ENCODE results near the gene SLF2. TPM values are rescaled to one million over a fixed set of nuclear protein-coding genes. Genes with fewer than 3 reads are reported as not detected.

Gene SLF2, protein sequence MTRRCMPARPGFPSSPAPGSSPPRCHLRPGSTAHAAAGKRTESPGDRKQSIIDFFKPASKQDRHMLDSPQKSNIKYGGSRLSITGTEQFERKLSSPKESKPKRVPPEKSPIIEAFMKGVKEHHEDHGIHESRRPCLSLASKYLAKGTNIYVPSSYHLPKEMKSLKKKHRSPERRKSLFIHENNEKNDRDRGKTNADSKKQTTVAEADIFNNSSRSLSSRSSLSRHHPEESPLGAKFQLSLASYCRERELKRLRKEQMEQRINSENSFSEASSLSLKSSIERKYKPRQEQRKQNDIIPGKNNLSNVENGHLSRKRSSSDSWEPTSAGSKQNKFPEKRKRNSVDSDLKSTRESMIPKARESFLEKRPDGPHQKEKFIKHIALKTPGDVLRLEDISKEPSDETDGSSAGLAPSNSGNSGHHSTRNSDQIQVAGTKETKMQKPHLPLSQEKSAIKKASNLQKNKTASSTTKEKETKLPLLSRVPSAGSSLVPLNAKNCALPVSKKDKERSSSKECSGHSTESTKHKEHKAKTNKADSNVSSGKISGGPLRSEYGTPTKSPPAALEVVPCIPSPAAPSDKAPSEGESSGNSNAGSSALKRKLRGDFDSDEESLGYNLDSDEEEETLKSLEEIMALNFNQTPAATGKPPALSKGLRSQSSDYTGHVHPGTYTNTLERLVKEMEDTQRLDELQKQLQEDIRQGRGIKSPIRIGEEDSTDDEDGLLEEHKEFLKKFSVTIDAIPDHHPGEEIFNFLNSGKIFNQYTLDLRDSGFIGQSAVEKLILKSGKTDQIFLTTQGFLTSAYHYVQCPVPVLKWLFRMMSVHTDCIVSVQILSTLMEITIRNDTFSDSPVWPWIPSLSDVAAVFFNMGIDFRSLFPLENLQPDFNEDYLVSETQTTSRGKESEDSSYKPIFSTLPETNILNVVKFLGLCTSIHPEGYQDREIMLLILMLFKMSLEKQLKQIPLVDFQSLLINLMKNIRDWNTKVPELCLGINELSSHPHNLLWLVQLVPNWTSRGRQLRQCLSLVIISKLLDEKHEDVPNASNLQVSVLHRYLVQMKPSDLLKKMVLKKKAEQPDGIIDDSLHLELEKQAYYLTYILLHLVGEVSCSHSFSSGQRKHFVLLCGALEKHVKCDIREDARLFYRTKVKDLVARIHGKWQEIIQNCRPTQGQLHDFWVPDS
- total RNA-seq (2021) (13.6 and 17.1 TPM in 2 replicates), Bru-seq, nascent RNA (percentile 69 among the genes with signal in this experiment), BruChase-seq, experiment 1, labeled RNA remaining after a 2-hour chase (percentile 68 among the genes with signal in this experiment), BruChase-seq, experiment 2, labeled RNA remaining after a 6-hour chase (percentile 71 among the genes with signal in this experiment)
- long read RNA-seq, full-length matches to known transcripts = 16 of 19 reads
- long read RNA-seq, partial matches to known transcripts = 1 of 19 reads
- long read RNA-seq, other reads (novel, unspliced or antisense) = 2 of 19 reads

DNA sequence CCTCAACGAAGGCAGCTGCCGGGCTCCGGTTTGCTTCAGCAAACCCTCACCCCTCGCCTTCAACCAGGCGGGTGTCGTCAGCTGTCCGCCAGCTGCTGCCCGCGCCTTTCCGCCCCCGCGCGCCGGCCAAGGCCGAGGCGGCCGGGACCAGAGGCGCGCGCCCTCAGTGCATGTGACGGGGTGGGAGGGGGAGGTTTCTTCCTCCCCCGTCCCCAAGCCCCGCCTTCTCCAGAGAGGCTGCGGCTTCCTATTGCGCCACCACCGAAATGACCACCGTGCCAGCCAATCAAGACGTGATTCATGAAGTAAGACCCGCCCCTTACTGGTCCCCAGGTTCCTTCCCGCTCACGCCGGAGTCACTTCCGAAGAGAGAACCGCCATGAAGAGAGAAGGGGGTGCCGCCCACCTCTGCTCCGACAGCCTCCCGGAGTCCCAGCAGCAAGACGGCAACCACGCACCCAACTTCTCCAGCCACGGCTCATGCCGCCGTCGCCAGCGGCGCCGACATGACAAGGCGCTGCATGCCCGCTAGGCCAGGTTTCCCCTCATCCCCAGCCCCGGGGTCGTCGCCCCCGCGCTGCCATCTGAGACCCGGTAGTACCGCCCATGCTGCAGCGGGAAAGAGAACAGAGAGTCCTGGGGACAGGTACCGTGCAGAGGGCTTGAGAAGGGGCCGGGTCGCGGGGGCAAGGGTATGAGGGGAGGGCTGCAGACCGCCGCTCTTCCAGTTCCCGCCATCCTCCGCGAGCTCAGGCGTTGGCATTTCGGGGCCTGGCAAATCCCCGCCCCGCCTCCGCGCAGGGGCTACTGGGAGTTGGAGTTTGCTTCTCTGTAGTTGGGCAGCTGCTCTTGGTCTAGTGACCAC is at the start of gene SLF2:
SLF2 (plus strand) TSS at position 359 of the 865 bp plus-strand sequence; CDS start at position 507, 148 bp downstream.
- Histone ChIP-seq H3K36me3 (ENCODE audit: low read depth) (0 out of 2 replicates have a peak, but pooled peaks cover 5% of the 10 kb centered on the region), H3K4me2 (peak within 1 kb of the TSS; percentile 72), H3K4me3 (peak within 1 kb of the TSS; percentile 89), H4K20me1 (ENCODE audit: insufficient read depth) (peaks cover 12% of the 10 kb centered on the region), H3F3A (ENCODE audit: insufficient read depth, low read depth) (no peaks in the 10 kb centered on the region), H3K4me1 (replicated peaks; ENCODE audit: insufficient read depth) (peaks cover 12% of the 10 kb centered on the region), H3K79me2 (ENCODE audit: low read depth) (peaks cover 19% of the 10 kb centered on the region), H3K9me2 (ENCODE audit: insufficient read depth) (no peaks in the 10 kb centered on the region), H3K27me3 (ENCODE audit: insufficient read depth, low read depth) (no peaks in the 10 kb centered on the region), H2AFZ (peak within 1 kb of the TSS; percentile 96), H3K27ac (no peak within 1 kb of the TSS), H3K9me3 (ENCODE audit: insufficient read depth, low read depth) (no peaks in the 10 kb centered on the region)
- intact Hi-C loops (cut with micrococcal nuclease; ENCODE audit: unreplicated experiment) = no loop called here
- POLR2A ChIA-PET (ENCODE audit: unreplicated experiment) = interaction anchor here (0.6 to 0.7 kb wide), 2 partner anchors 15 to 31 kb away, joined by 3 to 4 read pairs; no protein-coding TSS in a partner anchor
- CTCF ChIA-PET = no interaction called here
- BruUV-seq (replicated peaks) = TSS peak; percentile 74
- peak; percentile 89 to 91 for DNase-seq
- TF ChIP-seq, protein P1, sequence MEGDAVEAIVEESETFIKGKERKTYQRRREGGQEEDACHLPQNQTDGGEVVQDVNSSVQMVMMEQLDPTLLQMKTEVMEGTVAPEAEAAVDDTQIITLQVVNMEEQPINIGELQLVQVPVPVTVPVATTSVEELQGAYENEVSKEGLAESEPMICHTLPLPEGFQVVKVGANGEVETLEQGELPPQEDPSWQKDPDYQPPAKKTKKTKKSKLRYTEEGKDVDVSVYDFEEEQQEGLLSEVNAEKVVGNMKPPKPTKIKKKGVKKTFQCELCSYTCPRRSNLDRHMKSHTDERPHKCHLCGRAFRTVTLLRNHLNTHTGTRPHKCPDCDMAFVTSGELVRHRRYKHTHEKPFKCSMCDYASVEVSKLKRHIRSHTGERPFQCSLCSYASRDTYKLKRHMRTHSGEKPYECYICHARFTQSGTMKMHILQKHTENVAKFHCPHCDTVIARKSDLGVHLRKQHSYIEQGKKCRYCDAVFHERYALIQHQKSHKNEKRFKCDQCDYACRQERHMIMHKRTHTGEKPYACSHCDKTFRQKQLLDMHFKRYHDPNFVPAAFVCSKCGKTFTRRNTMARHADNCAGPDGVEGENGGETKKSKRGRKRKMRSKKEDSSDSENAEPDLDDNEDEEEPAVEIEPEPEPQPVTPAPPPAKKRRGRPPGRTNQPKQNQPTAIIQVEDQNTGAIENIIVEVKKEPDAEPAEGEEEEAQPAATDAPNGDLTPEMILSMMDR (conservative IDR thresholded peaks at IDR 0.05) = no peak
- TF ChIP-seq EZH2 (IDR thresholded peaks at IDR 0.05; ENCODE audit: low read depth) = no peak

DNA sequence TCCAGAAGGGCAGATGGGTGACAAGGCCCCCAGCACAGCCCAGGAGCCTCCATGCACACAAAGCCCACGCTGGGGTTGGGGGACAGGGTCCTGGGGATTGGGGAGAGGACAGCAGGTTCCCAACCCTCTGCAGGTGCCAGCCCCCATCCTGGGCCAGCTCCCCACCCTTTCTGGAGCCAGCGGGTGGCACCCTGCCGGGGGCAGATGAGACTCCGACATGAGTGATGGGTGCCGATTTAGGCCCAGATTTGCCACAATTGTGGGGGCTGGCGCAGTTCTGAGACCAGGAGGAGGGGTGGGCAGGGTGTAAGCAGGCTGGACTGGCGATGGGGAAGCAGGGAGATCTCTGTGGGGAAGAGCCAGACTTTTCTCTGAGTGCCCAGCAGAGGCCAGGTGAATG is 49.3 kb upstream of the SLF2 start:
- Histone ChIP-seq H3K9me2 (ENCODE audit: insufficient read depth) (no peaks in the 10 kb centered on the region), H3K27me3 (ENCODE audit: insufficient read depth, low read depth) (peaks cover 79% of the 10 kb centered on the region), H3F3A (ENCODE audit: insufficient read depth, low read depth) (no peaks in the 10 kb centered on the region), H3K9me3 (ENCODE audit: insufficient read depth, low read depth) (no peaks in the 10 kb centered on the region), H4K20me1 (ENCODE audit: insufficient read depth) (no peaks in the 10 kb centered on the region), H3K4me2 (no peak overlapping the region), H3K36me3 (ENCODE audit: low read depth) (no peaks in the 10 kb centered on the region), H3K79me2 (ENCODE audit: low read depth) (no peaks in the 10 kb centered on the region), H3K4me1 (replicated peaks; ENCODE audit: insufficient read depth) (no peaks in the 10 kb centered on the region), H3K27ac (no peak overlapping the region), H2AFZ (no peak overlapping the region), H3K4me3 (no peak overlapping the region)
- BruUV-seq (replicated peaks) = no TSS peak
- TF ChIP-seq, protein P1 (conservative IDR thresholded peaks at IDR 0.05) = no peak
- no peak for TF ChIP-seq EZH2 (IDR thresholded peaks at IDR 0.05; ENCODE audit: low read depth)
- POLR2A ChIA-PET (ENCODE audit: unreplicated experiment) = no interaction called here
- intact Hi-C loops (cut with micrococcal nuclease; ENCODE audit: unreplicated experiment) = no loop called here
- no peak for DNase-seq
- CTCF ChIA-PET = no interaction called here

Measured in PC-9 (cell line).